Stimulated activated effector memory CD8-positive, alpha-beta T cell treated with anti-CD3 and anti-CD28 coated beads, Interleukin-12 subunit alpha, Interleukin-12 subunit beta, amount 100 ng/mL, for 72 hours (primary cell): ENCODE results near the gene SLC24A1.

Experiments
- ATAC-seq: fragments of 150-1000 bp; cut with Tn5 transposase; 2 replicates; pipeline ENCODE4 v1.10.0; 2021
- DNase-seq, 2 donors: peaks; one replicate each; pipeline ENCODE4 v3.0.0; 2021 to 2022; ENCODE audit warnings: low spot score in 2 of 2
- H3K27ac Mint-ChIP-seq: one replicate; pipeline ENCODE4 v1.8.0; 2022; ENCODE audit warnings: mild to moderate bottlenecking, mixed read lengths
- H3K36me3 Mint-ChIP-seq: one replicate; pipeline ENCODE4 v1.8.0; 2022; ENCODE audit warnings: mild to moderate bottlenecking, mixed read lengths
- H3K4me1 Mint-ChIP-seq: one replicate; pipeline ENCODE4 v1.8.0; 2022; ENCODE audit warnings: mixed read lengths
- H3K4me3 Mint-ChIP-seq: one replicate; pipeline ENCODE4 v1.8.0; 2022; ENCODE audit warnings: mild to moderate bottlenecking, mixed read lengths
- H3K9me3 Mint-ChIP-seq: one replicate; pipeline ENCODE4 v1.8.0; 2022; ENCODE audit warnings: mixed read lengths

Gene SLC24A1

GRCh38 chr15:65655026-65655425, 33.3 kb downstream of the SLC24A1 start:
- no peak for DNase-seq
- Mint-ChIP-seq H3K4me1 (peaks cover 8% of the 10 kb centered on the region), H3K9me3 (no peaks in the 10 kb centered on the region), H3K4me3 (no peak overlapping the region), H3K36me3 (peaks cover 92% of the 10 kb centered on the region), H3K27ac (peak overlapping the region; percentile 20)
- no peak for ATAC-seq

DNA sequence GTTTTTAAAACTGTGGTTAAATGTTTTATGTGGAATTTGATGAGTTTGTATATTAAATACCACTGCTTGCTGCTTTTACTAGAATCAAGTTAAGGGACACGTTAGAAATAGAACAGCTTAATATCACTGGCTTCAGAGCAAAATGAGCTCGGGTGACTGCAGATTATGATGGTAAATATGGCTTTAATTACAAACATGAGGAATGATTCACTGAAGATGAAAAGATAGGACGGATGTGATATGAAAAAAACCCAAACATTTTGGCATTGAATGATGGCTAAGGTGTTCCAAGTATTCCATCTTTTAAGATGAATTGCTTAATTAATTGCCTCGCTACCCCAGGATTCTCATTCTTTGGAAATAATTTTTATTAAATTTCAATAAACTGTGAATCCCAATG, 33.7 kb downstream of the SLC24A1 start:
- ATAC-seq (no peak), DNase-seq (no peak)
- H3K9me3 Mint-ChIP-seq = no peaks in the 10 kb centered on the region
- no peak overlapping the region for H3K27ac Mint-ChIP-seq
- no peak overlapping the region for H3K4me3 Mint-ChIP-seq
- H3K4me1 Mint-ChIP-seq = peaks cover 3% of the 10 kb centered on the region
- peaks cover 95% of the 10 kb centered on the region for H3K36me3 Mint-ChIP-seq

GRCh38 chr15:65659502-65660052, 37.8 kb downstream of the SLC24A1 start:
- Mint-ChIP-seq H3K4me1 (no peaks in the 10 kb centered on the region), H3K9me3 (no peaks in the 10 kb centered on the region), H3K4me3 (no peak overlapping the region), H3K27ac (no peak overlapping the region), H3K36me3 (peaks cover 100% of the 10 kb centered on the region)
- no peak for ATAC-seq
- no peak for DNase-seq

- Mint-ChIP-seq H3K9me3 (no peaks in the 10 kb centered on the region), H3K36me3 (peaks cover 100% of the 10 kb centered on the region), H3K4me3 (no peak overlapping the region), H3K27ac (no peak overlapping the region), H3K4me1 (no peaks in the 10 kb centered on the region)
- ATAC-seq = no peak
- no peak for DNase-seq
These were observed 39.2 kb downstream of the SLC24A1 start for GRCh38 chr15:65660927-65661326.

DNA sequence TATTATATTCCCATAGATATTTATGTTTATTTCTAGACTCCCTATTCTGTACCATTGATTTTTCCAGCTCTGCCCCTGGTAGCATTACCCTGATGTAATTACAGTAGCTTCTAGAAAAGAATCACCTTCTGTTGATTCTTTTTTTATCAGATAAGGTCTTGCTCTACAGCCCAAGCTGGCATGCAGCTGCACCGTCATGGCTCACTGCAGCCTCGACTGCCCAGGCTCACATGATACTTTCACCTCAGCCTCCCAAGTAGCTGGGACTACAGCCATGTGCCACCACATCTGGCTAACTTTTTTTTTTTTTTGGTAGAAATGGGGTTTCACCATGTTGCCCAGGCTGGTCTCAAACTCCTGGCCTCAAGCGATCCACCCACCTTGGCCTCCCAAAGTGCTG, 41.8 kb downstream of the SLC24A1 start:
- Mint-ChIP-seq H3K36me3 (peaks cover 100% of the 10 kb centered on the region), H3K4me1 (no peaks in the 10 kb centered on the region), H3K27ac (peak overlapping the region; percentile 29), H3K9me3 (no peaks in the 10 kb centered on the region), H3K4me3 (no peak overlapping the region)
- DNase-seq (no peak), ATAC-seq (no peak)

- Mint-ChIP-seq H3K4me3 (no peak overlapping the region), H3K36me3 (peaks cover 100% of the 10 kb centered on the region), H3K4me1 (no peaks in the 10 kb centered on the region), H3K27ac (no peak overlapping the region), H3K9me3 (no peaks in the 10 kb centered on the region)
- DNase-seq (no peak), ATAC-seq (no peak)
These were observed 44.5 kb downstream of the SLC24A1 start for GRCh38 chr15:65666257-65666656.

DNA sequence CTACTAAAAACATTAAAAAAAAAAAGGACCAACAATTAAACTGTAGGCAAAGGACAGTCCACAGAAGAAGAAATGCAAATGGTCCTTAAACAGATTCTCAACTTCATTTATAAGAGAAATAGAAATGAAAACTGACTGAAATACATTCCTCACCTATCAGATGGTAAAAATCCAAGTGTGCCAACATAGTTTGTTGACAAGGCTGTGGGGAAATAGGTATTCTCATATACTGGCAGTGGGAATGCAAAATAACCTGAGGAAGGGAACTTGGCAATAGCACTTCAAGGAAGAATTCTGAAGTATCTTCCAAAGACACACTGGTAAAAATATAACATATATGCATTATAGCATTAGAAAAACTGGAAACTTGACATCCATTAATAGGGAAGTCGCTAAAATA, 53.8 kb downstream of the SLC24A1 start:
- no peaks in the 10 kb centered on the region for H3K9me3 Mint-ChIP-seq
- no peak overlapping the region for H3K4me3 Mint-ChIP-seq
- no peaks in the 10 kb centered on the region for H3K4me1 Mint-ChIP-seq
- no peak for DNase-seq
- ATAC-seq = no peak
- H3K36me3 Mint-ChIP-seq = peaks cover 85% of the 10 kb centered on the region
- H3K27ac Mint-ChIP-seq = no peak overlapping the region

DNA sequence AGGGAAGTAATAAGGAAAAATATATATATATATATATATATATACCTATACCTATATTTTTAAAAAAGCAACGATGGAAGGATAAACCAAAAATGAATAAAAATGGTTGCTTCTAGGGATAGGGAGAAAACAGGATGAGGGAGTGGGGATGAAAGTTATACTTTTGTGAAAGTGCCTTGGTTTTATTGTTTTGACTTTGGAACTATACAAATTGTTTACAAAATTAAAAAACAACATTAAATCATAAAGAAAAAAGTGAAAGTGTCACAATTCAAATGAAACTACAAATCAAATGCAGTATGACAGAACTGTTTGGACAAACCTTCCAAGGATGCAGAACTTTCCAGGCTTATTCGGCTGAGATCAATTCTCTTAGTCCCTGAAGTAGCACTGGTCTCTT, 54.4 kb downstream of the SLC24A1 start:
- peaks cover 84% of the 10 kb centered on the region for H3K36me3 Mint-ChIP-seq
- DNase-seq (no peak), ATAC-seq (no peak)
- no peak overlapping the region for H3K27ac Mint-ChIP-seq
- H3K4me1 Mint-ChIP-seq = no peaks in the 10 kb centered on the region
- H3K4me3 Mint-ChIP-seq = no peak overlapping the region
- H3K9me3 Mint-ChIP-seq = no peaks in the 10 kb centered on the region

DNA sequence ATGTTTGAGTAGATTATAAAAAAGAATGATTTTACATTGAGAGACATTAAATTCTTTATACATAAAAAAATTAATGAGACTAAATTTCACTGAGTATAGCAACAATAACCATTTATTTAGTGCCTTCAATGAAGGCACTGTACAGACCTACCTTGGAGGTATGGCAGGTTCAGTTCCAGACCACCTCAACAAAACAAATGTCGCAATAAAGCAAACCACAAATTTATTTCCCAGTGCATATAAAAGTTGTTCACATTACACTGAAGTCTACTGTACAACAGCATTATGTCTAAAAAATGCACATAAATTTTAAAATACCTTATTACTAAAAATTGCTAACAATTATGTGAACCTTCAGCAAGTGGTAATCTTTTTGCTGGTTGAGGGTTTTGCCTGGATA, 58.8 kb downstream of the SLC24A1 start:
- no peak overlapping the region for H3K27ac Mint-ChIP-seq
- no peaks in the 10 kb centered on the region for H3K9me3 Mint-ChIP-seq
- no peak overlapping the region for H3K4me3 Mint-ChIP-seq
- no peak for ATAC-seq
- peaks cover 5% of the 10 kb centered on the region for H3K4me1 Mint-ChIP-seq
- peaks cover 62% of the 10 kb centered on the region for H3K36me3 Mint-ChIP-seq
- DNase-seq = no peak

- ATAC-seq = no peak
- no peaks in the 10 kb centered on the region for H3K9me3 Mint-ChIP-seq
- peak overlapping the region; percentile 8 for H3K27ac Mint-ChIP-seq
- H3K36me3 Mint-ChIP-seq = peaks cover 61% of the 10 kb centered on the region
- H3K4me1 Mint-ChIP-seq = peaks cover 5% of the 10 kb centered on the region
- no peak overlapping the region for H3K4me3 Mint-ChIP-seq
- DNase-seq = no peak
These were observed 60.7 kb downstream of the SLC24A1 start for GRCh38 chr15:65682404-65682911.

DNA sequence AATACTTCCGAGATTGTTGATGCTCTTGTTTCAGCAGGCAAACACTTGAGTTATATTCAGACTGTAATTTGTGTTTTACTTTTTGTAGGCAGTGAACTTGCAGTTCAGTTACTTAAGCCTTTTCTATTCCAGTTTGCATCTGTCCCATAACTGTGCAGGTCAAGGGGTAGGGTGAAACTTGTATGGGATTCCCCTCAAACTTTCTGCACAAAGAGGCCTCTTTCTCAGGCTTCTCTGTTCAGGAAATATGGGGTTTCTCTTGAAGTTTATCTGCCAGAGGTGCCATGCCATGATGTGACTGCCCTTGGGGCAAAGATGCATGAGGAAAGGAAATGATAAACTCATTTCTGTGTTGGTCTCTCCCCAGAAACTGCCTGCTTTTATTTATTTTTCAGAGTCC, 66.7 kb downstream of the SLC24A1 start:
- peaks cover 5% of the 10 kb centered on the region for H3K9me3 Mint-ChIP-seq
- H3K27ac Mint-ChIP-seq = no peak overlapping the region
- no peaks in the 10 kb centered on the region for H3K4me1 Mint-ChIP-seq
- peaks cover 85% of the 10 kb centered on the region for H3K36me3 Mint-ChIP-seq
- DNase-seq (no peak), ATAC-seq (no peak)
- no peak overlapping the region for H3K4me3 Mint-ChIP-seq

GRCh38 chr15:65690173-65690572, 68.4 kb downstream of the SLC24A1 start:
- no peak overlapping the region for H3K4me3 Mint-ChIP-seq
- H3K27ac Mint-ChIP-seq = no peak overlapping the region
- H3K36me3 Mint-ChIP-seq = peaks cover 89% of the 10 kb centered on the region
- H3K9me3 Mint-ChIP-seq = peaks cover 5% of the 10 kb centered on the region
- H3K4me1 Mint-ChIP-seq = no peaks in the 10 kb centered on the region
- ATAC-seq = no peak
- DNase-seq = no peak

DNA sequence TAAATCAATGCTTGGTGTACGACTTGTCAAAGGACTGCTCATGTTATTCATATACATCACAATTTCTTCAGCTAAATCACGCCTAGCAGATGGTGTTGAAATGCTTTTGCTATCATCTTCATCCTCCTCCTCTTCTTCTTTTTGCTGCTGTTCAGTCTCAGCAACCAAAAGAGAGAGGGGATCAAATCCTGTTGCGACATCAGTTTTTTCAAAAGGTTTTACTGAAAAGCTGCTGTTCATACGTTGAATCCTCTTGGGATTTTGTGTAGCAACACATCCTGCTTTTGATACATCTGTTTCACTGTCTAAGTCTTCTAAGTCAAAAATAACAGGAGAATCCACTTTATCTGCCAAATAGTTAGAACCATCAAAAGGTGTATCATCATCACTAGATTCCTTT, 69.0 kb downstream of the SLC24A1 start:
- no peaks in the 10 kb centered on the region for H3K4me1 Mint-ChIP-seq
- H3K4me3 Mint-ChIP-seq = no peak overlapping the region
- no peak overlapping the region for H3K27ac Mint-ChIP-seq
- DNase-seq = no peak
- H3K9me3 Mint-ChIP-seq = peaks cover 5% of the 10 kb centered on the region
- peaks cover 93% of the 10 kb centered on the region for H3K36me3 Mint-ChIP-seq
- no peak for ATAC-seq

- Mint-ChIP-seq H3K36me3 (peaks cover 92% of the 10 kb centered on the region), H3K9me3 (no peaks in the 10 kb centered on the region), H3K4me1 (no peaks in the 10 kb centered on the region), H3K27ac (no peak overlapping the region), H3K4me3 (no peak overlapping the region)
- no peak for DNase-seq
- ATAC-seq = no peak
These were observed 73.3 kb downstream of the SLC24A1 start for GRCh38 chr15:65695081-65695480.
